ENCODE results near the gene AIPL1. TPM values are rescaled to one million over a fixed set of nuclear protein-coding genes. Genes with fewer than 3 reads are reported as not detected.

AIPL1 gene
- total RNA-seq, 2 experiments from 2014 or later: not detected

DNA sequence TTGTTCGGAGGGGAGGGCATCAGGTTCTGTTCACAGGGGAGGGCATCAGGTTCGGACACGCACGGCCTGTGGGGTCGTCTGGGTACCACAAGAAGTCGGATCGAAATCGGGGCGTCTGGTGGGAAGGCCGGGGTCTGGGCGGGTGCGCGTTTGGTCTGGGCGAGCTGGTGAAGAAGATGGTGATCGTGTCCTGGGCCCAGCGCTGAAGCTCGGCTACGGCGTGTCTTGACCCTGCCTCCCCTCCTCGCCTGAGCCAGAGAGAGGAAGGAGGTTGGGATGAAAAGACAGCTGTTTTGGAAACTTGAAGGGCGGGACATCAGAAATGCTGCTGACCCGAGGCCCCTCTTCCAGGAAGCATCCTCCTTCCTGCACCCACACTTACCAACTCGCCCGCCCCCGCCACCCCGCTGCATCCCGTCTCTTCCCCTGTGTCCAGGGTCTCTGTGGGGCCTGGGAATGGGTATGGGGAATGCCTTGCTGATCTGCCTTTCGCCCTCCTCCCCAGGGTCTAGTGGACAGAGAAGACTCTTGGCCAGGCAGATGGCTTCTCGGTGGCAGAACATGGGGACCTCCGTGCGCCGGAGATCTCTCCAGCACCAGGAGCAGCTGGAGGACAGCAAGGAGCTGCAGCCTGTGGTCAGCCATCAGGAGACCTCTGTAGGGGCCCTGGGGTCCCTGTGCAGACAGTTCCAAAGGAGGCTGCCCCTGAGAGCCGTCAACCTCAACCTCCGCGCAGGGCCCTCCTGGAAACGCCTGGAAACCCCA lies 9.8 kb upstream of the AIPL1 start:
- ChIA-PET CTCF (interaction anchor here (2.1 kb wide), 1 partner anchor 9 kb away, joined by 11 read pairs; the partner anchor contains the start of gene AIPL1), POLR2A (interaction anchor here (1.7 kb wide), 2 partner anchors 9 to 10 kb away, joined by 4 to 13 read pairs; no protein-coding TSS in a partner anchor)
- H3K36me3 ChIP-seq (ENCODE audit: insufficient read depth, low read length): no peaks in the 10 kb centered on the region
- H3K27ac Mint-ChIP-seq: peak overlapping the region; percentile 39
- intact Hi-C loops (cut with DNase I, micrococcal nuclease): no loop called here
- H3K4me1 ChIP-seq (ENCODE audit: insufficient read depth, low read length): peaks cover 17% of the 10 kb centered on the region
- H3K9me3 Mint-ChIP-seq: no peaks in the 10 kb centered on the region
- TF ChIP-seq, protein P1, sequence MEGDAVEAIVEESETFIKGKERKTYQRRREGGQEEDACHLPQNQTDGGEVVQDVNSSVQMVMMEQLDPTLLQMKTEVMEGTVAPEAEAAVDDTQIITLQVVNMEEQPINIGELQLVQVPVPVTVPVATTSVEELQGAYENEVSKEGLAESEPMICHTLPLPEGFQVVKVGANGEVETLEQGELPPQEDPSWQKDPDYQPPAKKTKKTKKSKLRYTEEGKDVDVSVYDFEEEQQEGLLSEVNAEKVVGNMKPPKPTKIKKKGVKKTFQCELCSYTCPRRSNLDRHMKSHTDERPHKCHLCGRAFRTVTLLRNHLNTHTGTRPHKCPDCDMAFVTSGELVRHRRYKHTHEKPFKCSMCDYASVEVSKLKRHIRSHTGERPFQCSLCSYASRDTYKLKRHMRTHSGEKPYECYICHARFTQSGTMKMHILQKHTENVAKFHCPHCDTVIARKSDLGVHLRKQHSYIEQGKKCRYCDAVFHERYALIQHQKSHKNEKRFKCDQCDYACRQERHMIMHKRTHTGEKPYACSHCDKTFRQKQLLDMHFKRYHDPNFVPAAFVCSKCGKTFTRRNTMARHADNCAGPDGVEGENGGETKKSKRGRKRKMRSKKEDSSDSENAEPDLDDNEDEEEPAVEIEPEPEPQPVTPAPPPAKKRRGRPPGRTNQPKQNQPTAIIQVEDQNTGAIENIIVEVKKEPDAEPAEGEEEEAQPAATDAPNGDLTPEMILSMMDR (IDR thresholded peaks at IDR 0.05): no peak
- H3K9me3 ChIP-seq (ENCODE audit: control insufficient read depth in 1 of 2, insufficient read depth in 1 of 2, low read length in 2 of 2): no peaks in the 10 kb centered on the region
- DNase-seq (peak in 1 of 14 experiments; percentile 23), ATAC-seq (ENCODE audit: poor library complexity) (no peak)
- H3K36me3 Mint-ChIP-seq (ENCODE audit: low read depth): no peaks in the 10 kb centered on the region
- H3K4me3 ChIP-seq (ENCODE audit: low read length): peak overlapping the region; percentile 80
- H3K27ac ChIP-seq (ENCODE audit: low read depth in 1 of 2, low read length in 2 of 2): no peak overlapping the region
- H3K4me1 Mint-ChIP-seq (ENCODE audit: low read depth): peaks cover 13% of the 10 kb centered on the region
- peak overlapping the region; percentile 91 for H3K4me3 Mint-ChIP-seq
- H3K27me3 Mint-ChIP-seq: peaks cover 11% of the 10 kb centered on the region
- peaks cover 0 to 3% of the 10 kb centered on the region in 2 experiments for H3K27me3 ChIP-seq (ENCODE audit: control insufficient read depth in 1 of 2, insufficient read depth in 2 of 2, low read length in 2 of 2)

DNA sequence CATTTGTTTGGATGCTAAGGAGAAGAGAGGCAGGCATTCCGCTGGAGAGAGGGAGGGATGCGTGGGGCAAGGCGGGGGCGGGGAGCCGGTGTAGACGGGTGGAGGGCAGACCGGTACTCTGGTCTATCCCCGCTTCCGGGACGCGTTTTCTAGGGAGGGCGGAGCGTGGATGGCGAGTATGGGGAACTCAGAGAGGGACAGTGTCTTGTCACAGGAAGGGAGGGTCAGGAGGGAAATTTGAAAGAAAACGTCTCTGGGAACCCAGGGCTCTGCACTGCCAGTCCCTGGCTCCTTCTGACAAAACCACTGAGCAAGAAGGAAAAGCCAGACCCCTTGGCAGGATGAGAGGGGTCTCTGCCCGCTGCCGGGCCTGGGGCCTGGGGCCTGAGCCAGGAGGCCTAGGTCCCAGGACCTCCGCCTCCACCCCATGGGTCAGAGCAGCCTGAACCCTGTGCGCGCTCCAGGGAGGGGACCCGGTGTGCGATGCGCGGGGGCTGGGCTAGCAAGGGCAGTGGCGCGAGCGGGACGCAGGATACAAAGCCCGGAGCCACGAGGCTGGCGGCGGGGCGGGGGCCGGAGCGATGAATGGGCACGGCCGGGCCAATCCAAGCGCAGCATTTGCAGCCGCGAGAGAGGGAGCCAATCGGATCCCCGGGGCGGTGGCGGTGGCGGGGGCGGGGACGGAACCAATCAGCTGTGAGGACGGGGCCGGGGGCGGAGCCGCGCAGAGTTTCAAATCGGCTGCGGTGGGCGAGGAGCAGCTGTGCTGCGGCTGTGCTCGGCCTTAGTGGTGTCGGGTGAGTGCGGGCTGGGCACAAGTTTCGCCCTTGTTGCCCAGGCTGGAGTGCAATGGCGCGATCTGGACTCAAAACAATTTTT lies 9.0 kb upstream of the AIPL1 start, which contains the start of gene PIMREG:
Gene PIMREG, plus strand, starts transcription at position 764 of the 879 bp plus-strand sequence. CDS start 656 bp downstream, outside the sequence.
- Histone ChIP-seq H3K4me3 (ENCODE audit: low read length) (peak within 1 kb of the TSS; percentile 80), H3K36me3 (ENCODE audit: insufficient read depth, low read length) (no peaks in the 10 kb centered on the region), H3K27me3 (ENCODE audit: control insufficient read depth in 1 of 2, insufficient read depth in 2 of 2, low read length in 2 of 2) (peaks cover 0 to 8% of the 10 kb centered on the region in 2 experiments), H3K9me3 (ENCODE audit: control insufficient read depth in 1 of 2, insufficient read depth in 1 of 2, low read length in 2 of 2) (no peaks in the 10 kb centered on the region), H3K4me1 (ENCODE audit: insufficient read depth, low read length) (peaks cover 17% of the 10 kb centered on the region), H3K27ac (ENCODE audit: low read depth in 1 of 2, low read length in 2 of 2) (peak within 1 kb of the TSS in 1 of 2 donors; percentile 34)
- Mint-ChIP-seq H3K36me3 (ENCODE audit: low read depth) (no peaks in the 10 kb centered on the region), H3K4me1 (ENCODE audit: low read depth) (peaks cover 13% of the 10 kb centered on the region), H3K27ac (peak within 1 kb of the TSS; percentile 39), H3K9me3 (no peaks in the 10 kb centered on the region), H3K4me3 (peak within 1 kb of the TSS; percentile 91), H3K27me3 (peaks cover 18% of the 10 kb centered on the region)
- intact Hi-C loops (cut with DNase I, micrococcal nuclease): no loop called here
- ATAC-seq (ENCODE audit: poor library complexity): peak; percentile 98
- POLR2A ChIA-PET: interaction anchor here (1.7 kb wide), 2 partner anchors 8 to 11 kb away, joined by 4 to 13 read pairs; no protein-coding TSS in a partner anchor
- CTCF ChIA-PET: interaction anchor here (2.1 kb wide), 1 partner anchor 8 kb away, joined by 11 read pairs; the partner anchor contains the start of gene AIPL1
- TF ChIP-seq, protein P1 (IDR thresholded peaks at IDR 0.05): no peak
- DNase-seq: peak; percentile 83 to 93 (median 90)

DNA sequence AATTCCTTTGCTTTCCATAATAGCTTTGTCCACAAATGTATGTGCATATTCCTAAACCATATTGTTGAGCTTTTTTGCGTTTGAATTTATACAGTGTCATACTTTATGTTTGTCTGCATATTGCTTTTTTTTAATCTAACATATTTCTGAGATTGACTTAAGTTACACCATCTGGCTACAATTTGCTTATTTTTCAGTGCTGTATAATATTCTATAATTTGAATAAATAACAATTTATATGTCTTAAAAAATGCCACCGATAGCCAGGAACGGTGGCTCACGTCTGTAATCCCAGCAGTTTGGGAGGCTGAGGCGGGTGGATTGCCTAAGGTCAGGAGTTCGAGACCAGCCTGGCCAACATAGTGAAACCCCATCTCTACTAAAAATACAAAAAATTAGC lies 7.9 kb upstream of the AIPL1 start:
- Mint-ChIP-seq H3K36me3 (ENCODE audit: low read depth) (no peaks in the 10 kb centered on the region), H3K4me1 (ENCODE audit: low read depth) (peaks cover 13% of the 10 kb centered on the region), H3K9me3 (no peaks in the 10 kb centered on the region), H3K27me3 (peaks cover 20% of the 10 kb centered on the region), H3K27ac (no peak overlapping the region), H3K4me3 (no peak overlapping the region)
- Histone ChIP-seq H3K27me3 (ENCODE audit: control insufficient read depth in 1 of 2, insufficient read depth in 2 of 2, low read length in 2 of 2) (peaks cover 0 to 11% of the 10 kb centered on the region in 2 experiments), H3K4me1 (ENCODE audit: insufficient read depth, low read length) (peaks cover 17% of the 10 kb centered on the region), H3K4me3 (ENCODE audit: low read length) (no peak overlapping the region), H3K27ac (ENCODE audit: low read depth in 1 of 2, low read length in 2 of 2) (no peak overlapping the region), H3K9me3 (ENCODE audit: control insufficient read depth in 1 of 2, insufficient read depth in 1 of 2, low read length in 2 of 2) (no peaks in the 10 kb centered on the region), H3K36me3 (ENCODE audit: insufficient read depth, low read length) (no peaks in the 10 kb centered on the region)
- no peak for DNase-seq
- intact Hi-C loops (cut with DNase I, micrococcal nuclease): no loop called here
- ChIA-PET POLR2A (no interaction called here), CTCF (interaction anchor here (1.4 kb wide), 1 partner anchor 855 kb away, joined by 4 read pairs; no protein-coding TSS in a partner anchor)
- no peak for ATAC-seq (ENCODE audit: poor library complexity)
- TF ChIP-seq, protein P1 (IDR thresholded peaks at IDR 0.05): no peak

Measured in CD4-positive, alpha-beta T cell (primary cell).